ENCODE measurements around the gene FAM81A. TPM values are rescaled to one million over a fixed set of nuclear protein-coding genes. Genes with fewer than 3 reads are reported as not detected.
"Not testable (repeated sequence)": the region's sequence is repeated elsewhere in the genome, so short reads cannot be mapped to it uniquely, and the experiment has no call there.

The FAM81A gene
- total RNA-seq, 1 donor from 2014 or later, result 0.75 TPM

GRCh38 chr15:59396679-59397078 lies 41.3 kb upstream of the FAM81A start:
- Histone ChIP-seq H3K4me3 (ENCODE audit: low read depth, low read length) (no peak overlapping the region), H3K36me3 (ENCODE audit: control insufficient read depth, insufficient read depth, low read length) (no peaks in the 10 kb centered on the region), H3K27me3 (ENCODE audit: control insufficient read depth, insufficient read depth, low read length) (no peaks in the 10 kb centered on the region)
- no peak for DNase-seq (ENCODE audit: low read depth)
- TF ChIP-seq CTCF (IDR thresholded peaks at IDR 0.05; ENCODE audit: insufficient read depth, low read length, poor library complexity, severe bottlenecking), result no peak

- no peak for TF ChIP-seq CTCF (IDR thresholded peaks at IDR 0.05; ENCODE audit: insufficient read depth, low read length, poor library complexity, severe bottlenecking)
- no peaks in the 10 kb centered on the region for H3K36me3 ChIP-seq (ENCODE audit: control insufficient read depth, insufficient read depth, low read length)
These were observed 39.8 kb upstream of the FAM81A start for GRCh38 chr15:59398220-59398619.

GRCh38 chr15:59399465-59400102 lies 38.4 kb upstream of the FAM81A start:
- no peak overlapping the region for H3K4me3 ChIP-seq (ENCODE audit: low read depth, low read length)

More at GRCh38 chr15:59398220-59398619, 39.8 kb upstream of the FAM81A start:
- Histone ChIP-seq H3K4me3 (ENCODE audit: low read depth, low read length) (no peak overlapping the region), H3K27me3 (ENCODE audit: control insufficient read depth, insufficient read depth, low read length) (no peaks in the 10 kb centered on the region)
- no peak for DNase-seq (ENCODE audit: low read depth)

GRCh38 chr15:59400103-59400813 lies 37.7 kb upstream of the FAM81A start:
- Histone ChIP-seq H3K27me3 (ENCODE audit: control insufficient read depth, insufficient read depth, low read length) (no peaks in the 10 kb centered on the region), H3K36me3 (ENCODE audit: control insufficient read depth, insufficient read depth, low read length) (no peaks in the 10 kb centered on the region), H3K4me3 (ENCODE audit: low read depth, low read length) (no peak overlapping the region)
- no peak for TF ChIP-seq CTCF (IDR thresholded peaks at IDR 0.05; ENCODE audit: insufficient read depth, low read length, poor library complexity, severe bottlenecking)
- no peak for DNase-seq (ENCODE audit: low read depth)

More at GRCh38 chr15:59399465-59400102, 38.4 kb upstream of the FAM81A start:
- DNase-seq (ENCODE audit: low read depth), result no peak
- Histone ChIP-seq H3K27me3 (ENCODE audit: control insufficient read depth, insufficient read depth, low read length) (no peaks in the 10 kb centered on the region), H3K36me3 (ENCODE audit: control insufficient read depth, insufficient read depth, low read length) (no peaks in the 10 kb centered on the region)
- no peak for TF ChIP-seq CTCF (IDR thresholded peaks at IDR 0.05; ENCODE audit: insufficient read depth, low read length, poor library complexity, severe bottlenecking)

GRCh38 chr15:59401051-59401823 lies 36.7 kb upstream of the FAM81A start:
- not testable (repeated sequence) for H3K36me3 ChIP-seq (ENCODE audit: control insufficient read depth, insufficient read depth, low read length); H3K4me3 ChIP-seq (ENCODE audit: low read depth, low read length); H3K27me3 ChIP-seq (ENCODE audit: control insufficient read depth, insufficient read depth, low read length); DNase-seq (ENCODE audit: low read depth)

Measured in kidney epithelial cell (primary cell).